ENCODE results near the gene HS6ST2. TPM values are rescaled to one million over a fixed set of nuclear protein-coding genes. Genes with fewer than 3 reads are reported as not detected.

The HS6ST2 gene
- total and polyA plus RNA-seq, 9 of the 15 experiments (the other 6 are each of a cell fraction or from before 2014, with no cell fraction given) = not detected

GRCh38 chrX:132710656-132711155 lies 247.7 kb downstream of the HS6ST2 start:
- H3K9me3 ChIP-seq (replicated peaks; ENCODE audit: control insufficient read depth, insufficient read depth, low read depth, low read length) = no peaks in the 10 kb centered on the region
- no peak overlapping the region for H3K9ac ChIP-seq (ENCODE audit: insufficient read depth in 1 of 2, low read depth in 2 of 2, low read length in 2 of 2)
- 0% methylated on average over 1 of the region's 1 CpG for WGBS (ENCODE audit: insufficient coverage, low coverage, missing lambda C conversion rate)
- no TSS peak for BruUV-seq (replicated peaks)
- H3K4me3 ChIP-seq = no peak overlapping the region
- H2AFZ ChIP-seq (ENCODE audit: low read depth, low read length) = no peak overlapping the region
- intact Hi-C loops (cut with micrococcal nuclease) = no loop called here
- H3K27ac ChIP-seq (ENCODE audit: extremely low read depth, low read depth, low read length) = no peak overlapping the region
- no peaks in the 10 kb centered on the region for H3K9me1 ChIP-seq (ENCODE audit: control insufficient read depth, insufficient read depth, low read length)
- no peak overlapping the region for H3K4me2 ChIP-seq (ENCODE audit: insufficient read depth, low read length)
- DNase-seq (ENCODE audit: extremely low read depth in 1 of 4, low spot score in 3 of 4) (no peak), FAIRE-seq (no peak), ATAC-seq (no peak)
- no peaks in the 10 kb centered on the region for H3K27me3 ChIP-seq (ENCODE audit: control insufficient read depth in 2 of 2, insufficient read depth in 2 of 2, low read length in 2 of 2)
- no peaks in the 10 kb centered on the region for H4K20me1 ChIP-seq (replicated peaks; ENCODE audit: control insufficient read depth, insufficient read depth, low read length)
- ChIA-PET POLR2A (no interaction called here), CTCF (ENCODE audit: low intra/inter-chr PET ratio) (interaction anchor here (0.6 kb wide), 1 partner anchor 673 kb away, joined by 3 read pairs; no protein-coding TSS in a partner anchor)
- no peaks in the 10 kb centered on the region for H3K79me2 ChIP-seq (ENCODE audit: control insufficient read depth, insufficient read depth, low read length)
- H3K36me3 ChIP-seq (ENCODE audit: control insufficient read depth, insufficient read depth, low read length) = no peaks in the 10 kb centered on the region
- in situ Hi-C loops (cut with MboI) = no loop called here
- H3K4me1 ChIP-seq (replicated peaks in 1 of 2; ENCODE audit: control insufficient read depth in 2 of 2, insufficient read depth in 2 of 2, low read length in 2 of 2) = no peaks in the 10 kb centered on the region
- no peak for TF ChIP-seq PRMT5 (CRISPR knock-in tag; IDR thresholded peaks at IDR 0.05)
- no peak for TF ChIP-seq ZNF280A (IDR thresholded peaks at IDR 0.05; ENCODE audit: low read depth, partially characterized antibody)
- TF ChIP-seq ZBTB11 (CRISPR knock-in tag; IDR thresholded peaks at IDR 0.05) = no peak
- TF ChIP-seq ZNF41 (CRISPR knock-in tag; conservative IDR thresholded peaks at IDR 0.05) = no peak
- TF ChIP-seq ARID1B (IDR thresholded peaks at IDR 0.05) = no peak
- no peak for TF ChIP-seq SIN3A (IDR thresholded peaks at IDR 0.05; ENCODE audit: borderline replicate concordance in 2 of 2, control insufficient read depth in 1 of 2, low read depth in 2 of 2, low read length in 2 of 2)
- no peak for TF ChIP-seq ZMIZ1 (IDR thresholded peaks at IDR 0.05; ENCODE audit: low read depth in 2 of 2, low read length in 2 of 2)
- no peak for TF ChIP-seq NFYB (IDR thresholded peaks at IDR 0.05; ENCODE audit: extremely low read depth, insufficient read length)
- TF ChIP-seq PTTG1 (tag; IDR thresholded peaks at IDR 0.05; ENCODE audit: low read depth) = no peak

All from K562 (cell line).